K562 (cell line): ENCODE data around the gene PAQR4. TPM values are rescaled to one million over a fixed set of nuclear protein-coding genes. Genes with fewer than 3 reads are reported as not detected.

Experiments
- ATAC-seq: fragments of 200-7000 bp; cut with Tn5 transposase; 3 replicates; pipeline ENCODE4 v1.9.1; 2020; ENCODE audit warnings: moderate library complexity
- BruUV-seq: library from RNA; stranded (reverse); fragments of 400-500 nt; replicated peaks from 2 replicates; lab custom pipeline; 2021; lab: Mats Ljungman, UMichigan
- CTCF ChIA-PET: fragments of 300-600 bp; formaldehyde crosslinking; extraction: SDS; loops from one replicate; lab custom pipeline; 2021; ENCODE audit warnings: low intra/inter-chr PET ratio; lab: Yijun Ruan, JAX
- POLR2A ChIA-PET: fragments of 300-600, 350-650 bp; sonication (Branson Sonifier 250); formaldehyde crosslinking; extraction: SDS; loops from one replicate; lab custom pipeline; 2021; ENCODE audit warnings: antibody characterized with exemption, inconsistent platforms; lab: Yijun Ruan, JAX
- DNase-seq, 4 experiments: peaks; one replicate each; pipeline versions ENCODE4 v3.0.0 to v3.0.0-alpha.2; 2011 to 2018; ENCODE audit warnings: low spot score in 3 of 4, mixed read lengths in 3 of 4; ENCODE audit errors: extremely low read depth in 1 of 4
- FAIRE-seq: peaks from 2 replicates; lab custom pipeline; 2011; peaks lifted over from hg19 to GRCh38; lab: Jason Lieb, UNC
- H2AFZ ChIP-seq: 2 replicates; pipeline ENCODE4 v1.6.0; 2011; ENCODE audit warnings: low read depth, low read length, control low read depth, inconsistent platforms
- H3K27ac ChIP-seq: fragments of 200-600 bp; 3 replicates; pipeline ENCODE4 v1.8.0; 2011; ENCODE audit warnings: low read depth, mild to moderate bottlenecking, control low read depth, inconsistent platforms, low read length, moderate library complexity, mixed read lengths; ENCODE audit errors: extremely low read depth
- H3K27me3 ChIP-seq, 2 experiments: fragments of 300-600 bp in 1 of 2; 2 replicates in 1 of 2; 3 replicates in 1 of 2; pipeline versions ENCODE4 v1.6.0 to v1.8.0; 2011; ENCODE audit warnings: inconsistent platforms in 2 of 2, low read length in 2 of 2, mild to moderate bottlenecking in 1 of 2, mixed read lengths in 1 of 2, moderate library complexity in 1 of 2; ENCODE audit not compliant: control insufficient read depth in 2 of 2, insufficient read depth in 2 of 2
- H3K36me3 ChIP-seq: fragments of 300-600 bp; 3 replicates; pipeline ENCODE4 v1.8.0; 2011; ENCODE audit warnings: mild to moderate bottlenecking, low read length, inconsistent platforms; ENCODE audit not compliant: control insufficient read depth, insufficient read depth
- H3K4me1 ChIP-seq, 2 experiments: fragments of 200-600 bp in 1 of 2; replicated peaks in 1 of 2; 2 replicates in 1 of 2; 3 replicates in 1 of 2; pipeline versions ENCODE4 v1.5.1 to v1.8.0; 2011; ENCODE audit warnings: inconsistent platforms in 2 of 2, low read length in 2 of 2, mild to moderate bottlenecking in 1 of 2, mixed read lengths in 1 of 2, moderate library complexity in 1 of 2; ENCODE audit not compliant: control insufficient read depth in 2 of 2, insufficient read depth in 2 of 2
- H3K4me2 ChIP-seq: 2 replicates; pipeline ENCODE4 v1.6.1; 2011; ENCODE audit warnings: low read length, control low read depth, inconsistent platforms, mixed read lengths; ENCODE audit not compliant: insufficient read depth
- H3K4me3 ChIP-seq: fragments of 200-600 bp; sonication (generic), shearing (Covaris generic); 2 replicates; pipeline ENCODE4 v1.5.1; 2016; ENCODE audit warnings: control low read depth, inconsistent platforms
- H3K79me2 ChIP-seq: fragments of 200-600 bp; 3 replicates; pipeline ENCODE4 v1.8.0; 2011; ENCODE audit warnings: low read length, inconsistent platforms; ENCODE audit not compliant: control insufficient read depth, insufficient read depth
- H3K9ac ChIP-seq, 2 experiments: 2 replicates each; pipeline versions ENCODE4 v1.6.0 to v1.6.1; 2011; ENCODE audit warnings: low read depth in 2 of 2, low read length in 2 of 2, control low read depth in 1 of 2, inconsistent platforms in 1 of 2, mild to moderate bottlenecking in 1 of 2, mixed read lengths in 1 of 2; ENCODE audit not compliant: insufficient read depth in 1 of 2
- H3K9me1 ChIP-seq: one replicate; pipeline ENCODE4 v1.6.0; 2011; ENCODE audit warnings: inconsistent platforms, mild to moderate bottlenecking, low read length, moderate library complexity; ENCODE audit not compliant: control insufficient read depth, insufficient read depth
- H3K9me3 ChIP-seq: replicated peaks from 2 replicates; pipeline ENCODE4 v1.5.1; 2011; ENCODE audit warnings: low read depth, low read length, inconsistent platforms; ENCODE audit not compliant: control insufficient read depth, insufficient read depth
- H4K20me1 ChIP-seq: replicated peaks from 2 replicates; pipeline ENCODE4 v1.6.1; 2011; ENCODE audit warnings: low read length, inconsistent platforms, mixed read lengths; ENCODE audit not compliant: control insufficient read depth, insufficient read depth
- EGR1 ChIP-seq: fragments of 450-650 bp; conservative IDR thresholded peaks from 2 replicates; pipeline ENCODE4 v1.6.1; 2017; ENCODE audit warnings: mild to moderate bottlenecking
- ELF1 ChIP-seq: fragments of 200-800 bp; sonication (Bioruptor generic); IDR thresholded peaks from 2 replicates; pipeline ENCODE4 v1.6.1; 2016; ENCODE audit warnings: missing genetic modification characterization, missing compliant biosample characterization
- HMG20B ChIP-seq: fragments of 250-450 bp; sonication (Bioruptor Pico); IDR thresholded peaks from 2 replicates; pipeline ENCODE4 v1.5.0; 2021; ENCODE audit warnings: mild to moderate bottlenecking
- IRF1 ChIP-seq: sonication (generic); formaldehyde crosslinking; IDR thresholded peaks from 2 replicates; pipeline ENCODE4 v1.8.0; 2022; ENCODE audit warnings: missing genetic modification reagents, mild to moderate bottlenecking, borderline replicate concordance
- KLF10 ChIP-seq: fragments of 250-450 bp; sonication (Bioruptor Pico); IDR thresholded peaks from 2 replicates; pipeline ENCODE4 v1.6.1; 2021; ENCODE audit warnings: matching md5 sums
- MCM7 ChIP-seq, 2 experiments: fragments of 450-650 bp; IDR thresholded peaks; 2 replicates each; pipeline ENCODE4 v1.6.1; 2016 to 2018
- MTA1 ChIP-seq: fragments of 450-650 bp; IDR thresholded peaks from 2 replicates; pipeline ENCODE4 v1.6.1; 2017; ENCODE audit warnings: borderline replicate concordance
- SMARCC2 ChIP-seq: fragments of 450-650 bp; IDR thresholded peaks from 2 replicates; pipeline ENCODE4 v1.6.1; 2017; ENCODE audit warnings: antibody characterized with exemption, moderate library complexity, mild to moderate bottlenecking, low read depth
- ZNF121 ChIP-seq: sonication (generic); formaldehyde crosslinking; conservative IDR thresholded peaks from 2 replicates; pipeline ENCODE4 v1.8.0; 2022; ENCODE audit warnings: missing genetic modification reagents
- ZNF174 ChIP-seq: fragments of 250-450 bp; sonication (Bioruptor Pico); IDR thresholded peaks from 2 replicates; pipeline ENCODE4 v1.4.0; 2020; ENCODE audit warnings: mild to moderate bottlenecking
- ZNF217 ChIP-seq: sonication (generic); formaldehyde crosslinking; IDR thresholded peaks from 2 replicates; pipeline ENCODE4 v1.8.0; 2022; ENCODE audit warnings: mild to moderate bottlenecking, missing genetic modification reagents
- ZNF655 ChIP-seq: fragments of 250-450 bp; sonication (Bioruptor Pico); IDR thresholded peaks from 2 replicates; pipeline ENCODE4 v1.5.0; 2021
- WGBS: fragments of 100-300 bp; shearing (Covaris generic); methylation state at CpG from one replicate; pipeline ENCODE4 v1.1.6; 2016; ENCODE audit warnings: low coverage, mixed read lengths; ENCODE audit not compliant: insufficient coverage; ENCODE audit errors: missing lambda C conversion rate; 5-methylcytosine and 5-hydroxymethylcytosine counted together
- in situ Hi-C: fragments of 300-500 bp; cut with MboI; formaldehyde crosslinking; loops from 4 replicates; pipeline ENCODE4 v1.15.0; 2018; ENCODE audit warnings: inconsistent platforms, mixed read lengths
- intact Hi-C: fragments of 100-400 bp; cut with micrococcal nuclease; formaldehyde crosslinking; loops from 2 replicates; pipeline ENCODE4 v1.14.2; 2022
- polyA plus RNA-seq, 8 experiments: library from polyadenylated mRNA; depleted of rRNA in 4 of 8; stranded (reverse) in 5 of 8; unstranded in 3 of 8; fragments of >200 nt; fragmentation: Nextera tagmentation in 2 of 8; fragmentation: Illumina TruSeq in 1 of 8; extraction: Ambion mirVana in 2 of 8; extraction: Trizol in 1 of 8; gene quantifications; 2 replicates each; pipeline versions ENCODE4 v1.2.1 to v1.2.3, GENCODE V29; 2011 to 2014; ENCODE audit warnings: inconsistent platforms in 1 of 8, missing spikeins in 1 of 8
- total RNA-seq, 7 experiments: library from RNA; depleted of rRNA in 6 of 7; stranded (reverse); fragments of >200 nt in 6 of 7; fragmentation: Illumina TruSeq in 2 of 7; extraction: Trizol in 2 of 7; gene quantifications; 2 replicates each; pipeline versions ENCODE4 v1.2.1 to v1.2.3, GENCODE V29; 2011 to 2021; ENCODE audit warnings: low replicate concordance in 1 of 7

PAQR4 gene
- total and polyA plus RNA-seq, 9 of the 15 experiments (the other 6 are each of a cell fraction or from before 2014, with no cell fraction given): 0.62 to 40.4 (median 19.5) TPM

GRCh38 chr16:3014971-3015370 is 45.8 kb downstream of the PAQR4 start:
- no peak overlapping the region for H3K4me2 ChIP-seq
- TF ChIP-seq ZNF655 (CRISPR knock-in tag) (no peak), HMG20B (CRISPR knock-in tag) (no peak), EGR1 (no peak), IRF1 (CRISPR knock-in tag) (no peak), ELF1 (tag) (no peak), MTA1 (no peak), KLF10 (CRISPR knock-in tag) (no peak), MCM7 (IDR thresholded peaks at IDR 0.05) (no peak), ZNF121 (CRISPR knock-in tag) (no peak), ZNF217 (CRISPR knock-in tag) (no peak), SMARCC2 (no peak), ZNF174 (CRISPR knock-in tag) (no peak)
- TF ChIP-seq, all 486 proteins: peak for 0
- ATAC-seq (no peak), FAIRE-seq (no peak), DNase-seq (no peak)
- peak overlapping the region in 1 of 2 experiments; percentile 4; a peak in 1 of 4 replicates for H3K9ac ChIP-seq
- intact Hi-C loops (no loop called here), in situ Hi-C loops (no loop called here)
- no peaks in the 10 kb centered on the region for H3K36me3 ChIP-seq
- ChIA-PET CTCF (no interaction called here), POLR2A (interaction anchor here (0.9 kb wide), 1 partner anchor 21 kb away, joined by 3 read pairs; no protein-coding TSS in a partner anchor)
- H3K27me3 ChIP-seq: no peaks in the 10 kb centered on the region
- WGBS: 82% methylated on average over 6 of the region's 6 CpGs
- no peak overlapping the region for H3K4me3 ChIP-seq
- H3K9me1 ChIP-seq: peaks cover 3% of the 10 kb centered on the region
- H3K4me1 ChIP-seq: peaks cover 24 to 83% of the 10 kb centered on the region in 2 experiments
- BruUV-seq: no TSS peak
- H2AFZ ChIP-seq: no peak overlapping the region
- no peak overlapping the region for H3K27ac ChIP-seq
- no peaks in the 10 kb centered on the region for H3K9me3 ChIP-seq
- H3K79me2 ChIP-seq: no peaks in the 10 kb centered on the region
- no peaks in the 10 kb centered on the region for H4K20me1 ChIP-seq
